ENCODE data around the gene NEU3.

NEU3 gene

DNA sequence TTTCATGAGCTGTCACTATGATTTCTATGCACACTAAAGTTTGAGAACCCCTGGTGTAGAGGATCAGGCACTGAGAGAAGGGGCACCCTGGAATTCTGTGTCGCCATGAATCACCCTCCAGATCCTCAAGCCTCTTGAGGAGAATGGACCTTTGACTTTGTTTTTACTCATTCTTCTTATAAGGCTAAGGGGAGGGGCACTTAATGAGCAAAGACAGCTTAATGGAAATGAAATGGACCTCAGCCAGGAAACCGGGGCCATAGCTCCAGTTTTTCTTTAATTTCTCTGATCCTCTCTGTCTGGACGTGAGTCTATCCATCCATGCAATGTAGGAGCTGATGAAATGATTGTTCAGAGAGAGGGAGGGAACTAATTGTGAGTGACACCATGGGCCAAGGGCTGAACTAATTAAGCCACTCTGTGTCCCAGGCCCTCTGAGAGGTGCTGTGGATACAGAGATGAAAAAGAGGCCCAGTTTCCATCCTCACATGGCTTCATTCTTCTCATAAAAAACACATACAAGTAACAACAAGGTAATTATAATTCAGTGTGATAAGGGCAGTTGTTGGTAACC lies 75.1 kb downstream of the NEU3 start:
- DNase-seq (ENCODE audit: low read depth): no peak

DNA sequence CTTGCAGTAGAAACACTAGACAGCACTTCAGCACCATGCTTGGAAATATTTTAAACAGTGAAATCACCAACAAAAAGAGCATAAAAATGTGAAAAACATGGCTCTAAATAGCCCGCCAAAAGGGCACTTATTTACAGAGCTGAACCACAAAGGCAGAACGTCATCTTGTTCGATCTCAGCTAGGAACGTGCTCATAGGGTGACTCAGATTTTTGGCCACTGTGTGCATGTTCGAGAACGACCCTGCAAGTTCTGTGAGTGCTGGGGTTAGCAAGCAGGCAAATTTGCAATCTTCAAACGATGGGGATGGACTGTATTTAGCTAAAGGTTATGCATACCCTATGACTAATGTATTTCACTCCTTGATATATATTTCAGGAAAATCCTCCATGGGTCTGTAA lies 77.3 kb downstream of the NEU3 start:
- DNase-seq (ENCODE audit: low read depth): no peak
